ENCODE results near the gene PHAF1. TPM values are rescaled to one million over a fixed set of nuclear protein-coding genes. Genes with fewer than 3 reads are reported as not detected.
"Not testable (repeated sequence)": the region's sequence is repeated elsewhere in the genome, so short reads cannot be mapped to it uniquely, and the experiment has no call there.

The PHAF1 gene
- total RNA-seq, 2 donors from 2014 or later = 10.0 to 14.0 TPM

- intact Hi-C loops (cut with DNase I) = no loop called here
- H3K27ac ChIP-seq = no peak overlapping the region
- DNase-seq = no peak
- H3K36me3 ChIP-seq = no peaks in the 10 kb centered on the region
- no peak overlapping the region for H3K4me3 ChIP-seq
- TF ChIP-seq CTCF (IDR thresholded peaks at IDR 0.05) = no peak
- H3K9me3 ChIP-seq = no peaks in the 10 kb centered on the region
- H3K27me3 ChIP-seq = no peaks in the 10 kb centered on the region
- no peak overlapping the region for H3K9ac ChIP-seq (ENCODE audit: low read depth in 2 of 2, low read length in 2 of 2)
- peaks cover 5% of the 10 kb centered on the region for H3K4me1 ChIP-seq
These were observed 8.0 kb downstream of the PHAF1 start for GRCh38 chr16:67117716-67118115.

- intact Hi-C loops (cut with DNase I) = no loop called here
- no peak for TF ChIP-seq CTCF (IDR thresholded peaks at IDR 0.05)
- Histone ChIP-seq H3K4me3 (no peak overlapping the region), H3K27ac (no peak overlapping the region), H3K9ac (ENCODE audit: low read depth in 2 of 2, low read length in 2 of 2) (no peak overlapping the region), H3K9me3 (no peaks in the 10 kb centered on the region), H3K27me3 (no peaks in the 10 kb centered on the region), H3K4me1 (no peaks in the 10 kb centered on the region), H3K36me3 (no peaks in the 10 kb centered on the region)
- no peak for DNase-seq
These were observed 10.3 kb downstream of the PHAF1 start for GRCh38 chr16:67120025-67120424.

GRCh38 chr16:67122799-67123198 lies 13.1 kb downstream of the PHAF1 start:
- H3K9me3 ChIP-seq; H3K36me3 ChIP-seq; H3K27ac ChIP-seq; H3K27me3 ChIP-seq; DNase-seq; intact Hi-C loops (cut with DNase I); H3K9ac ChIP-seq (ENCODE audit: low read depth in 2 of 2, low read length in 2 of 2); H3K4me3 ChIP-seq; H3K4me1 ChIP-seq: not testable (repeated sequence)

GRCh38 chr16:67128417-67128816 lies 18.7 kb downstream of the PHAF1 start:
- Histone ChIP-seq H3K36me3 (no peaks in the 10 kb centered on the region), H3K4me1 (no peaks in the 10 kb centered on the region), H3K27ac (no peak overlapping the region), H3K27me3 (no peaks in the 10 kb centered on the region), H3K9ac (ENCODE audit: low read depth in 2 of 2, low read length in 2 of 2) (no peak overlapping the region), H3K4me3 (no peak overlapping the region), H3K9me3 (no peaks in the 10 kb centered on the region)
- no peak for TF ChIP-seq CTCF (IDR thresholded peaks at IDR 0.05)
- intact Hi-C loops (cut with DNase I) = no loop called here
- no peak for DNase-seq

GRCh38 chr16:67128887-67129286 lies 19.1 kb downstream of the PHAF1 start:
- no peaks in the 10 kb centered on the region for H3K4me1 ChIP-seq
- intact Hi-C loops (cut with DNase I) = no loop called here
- no peak overlapping the region for H3K9ac ChIP-seq (ENCODE audit: low read depth in 2 of 2, low read length in 2 of 2)
- H3K36me3 ChIP-seq = no peaks in the 10 kb centered on the region
- no peaks in the 10 kb centered on the region for H3K27me3 ChIP-seq
- DNase-seq = no peak
- no peaks in the 10 kb centered on the region for H3K9me3 ChIP-seq
- no peak overlapping the region for H3K4me3 ChIP-seq
- H3K27ac ChIP-seq = no peak overlapping the region
- no peak for TF ChIP-seq CTCF (IDR thresholded peaks at IDR 0.05)

- Histone ChIP-seq H3K27ac (no peak overlapping the region), H3K36me3 (peaks cover 2% of the 10 kb centered on the region), H3K9me3 (no peaks in the 10 kb centered on the region), H3K9ac (ENCODE audit: low read depth in 2 of 2, low read length in 2 of 2) (no peak overlapping the region), H3K4me3 (no peak overlapping the region), H3K4me1 (no peaks in the 10 kb centered on the region), H3K27me3 (no peaks in the 10 kb centered on the region)
- no peak for DNase-seq
- intact Hi-C loops (cut with DNase I) = no loop called here
- no peak for TF ChIP-seq CTCF (IDR thresholded peaks at IDR 0.05)
These were observed 19.7 kb downstream of the PHAF1 start for GRCh38 chr16:67129422-67129821.

Data from colonic mucosa (tissue), 4 donors.